HL-60 (cell line): ENCODE results near the gene ARID3C.

Source experiments
- GABPA ChIP-seq: IDR thresholded peaks from 2 replicates; pipeline ENCODE4 v1.6.1; 2012; ENCODE audit warnings: low read depth
- POLR2AphosphoS5 ChIP-seq: IDR thresholded peaks from 2 replicates; pipeline ENCODE4 v1.6.1; 2012; ENCODE audit warnings: low read depth
- TF ChIP-seq, protein P1 (sequence below): IDR thresholded peaks from one replicate; pipeline ENCODE4 v1.5.1; 2011; ENCODE audit warnings: low read length, control low read depth, inconsistent platforms; ENCODE audit not compliant: insufficient read depth

DNA sequence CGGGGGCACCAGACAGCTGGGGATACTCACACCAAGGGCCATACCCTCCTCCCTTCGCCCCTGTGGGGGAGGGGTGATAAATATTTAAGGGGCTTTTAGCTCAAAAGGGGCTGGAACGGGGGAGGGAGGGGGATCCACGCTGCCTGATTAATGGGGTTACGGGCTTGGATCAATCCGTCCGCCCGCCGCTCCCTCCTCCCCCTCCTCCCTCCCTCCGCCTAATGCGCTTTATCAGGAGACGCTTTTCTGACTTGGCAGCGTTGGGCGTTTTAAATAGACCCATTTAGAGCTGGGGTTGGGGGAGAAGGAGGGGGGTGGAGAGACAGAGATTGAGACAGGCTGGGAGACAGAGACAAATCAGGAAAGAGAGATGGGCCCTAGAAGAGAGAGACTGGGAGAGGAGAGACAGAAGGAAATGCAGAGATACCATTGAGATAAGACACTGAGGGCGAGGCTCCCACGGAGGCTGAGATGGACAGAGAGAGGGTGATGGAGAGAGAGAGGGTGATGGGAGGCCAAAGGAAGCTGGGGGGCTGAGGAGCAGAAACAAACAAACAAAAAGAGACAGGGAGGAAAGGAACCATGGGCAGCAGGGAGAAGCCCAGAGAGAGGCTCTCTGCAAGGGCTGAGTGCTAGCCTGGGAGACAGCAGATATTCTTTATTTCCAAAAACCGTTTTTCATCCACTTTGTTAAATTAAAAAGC, 49.6 kb downstream of the ARID3C start:
- TF ChIP-seq POLR2AphosphoS5 (no peak), GABPA (no peak)
- TF ChIP-seq, protein P1, sequence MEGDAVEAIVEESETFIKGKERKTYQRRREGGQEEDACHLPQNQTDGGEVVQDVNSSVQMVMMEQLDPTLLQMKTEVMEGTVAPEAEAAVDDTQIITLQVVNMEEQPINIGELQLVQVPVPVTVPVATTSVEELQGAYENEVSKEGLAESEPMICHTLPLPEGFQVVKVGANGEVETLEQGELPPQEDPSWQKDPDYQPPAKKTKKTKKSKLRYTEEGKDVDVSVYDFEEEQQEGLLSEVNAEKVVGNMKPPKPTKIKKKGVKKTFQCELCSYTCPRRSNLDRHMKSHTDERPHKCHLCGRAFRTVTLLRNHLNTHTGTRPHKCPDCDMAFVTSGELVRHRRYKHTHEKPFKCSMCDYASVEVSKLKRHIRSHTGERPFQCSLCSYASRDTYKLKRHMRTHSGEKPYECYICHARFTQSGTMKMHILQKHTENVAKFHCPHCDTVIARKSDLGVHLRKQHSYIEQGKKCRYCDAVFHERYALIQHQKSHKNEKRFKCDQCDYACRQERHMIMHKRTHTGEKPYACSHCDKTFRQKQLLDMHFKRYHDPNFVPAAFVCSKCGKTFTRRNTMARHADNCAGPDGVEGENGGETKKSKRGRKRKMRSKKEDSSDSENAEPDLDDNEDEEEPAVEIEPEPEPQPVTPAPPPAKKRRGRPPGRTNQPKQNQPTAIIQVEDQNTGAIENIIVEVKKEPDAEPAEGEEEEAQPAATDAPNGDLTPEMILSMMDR: no peak
